Uterus (tissue), 2 donors: ENCODE measurements around the gene WWOX.

Experiments used
- CTCF ChIP-seq, 4 experiments: fragments of 200-600 bp in 2 of 4; fragments of 450-650 bp in 2 of 4; sonication (generic) in 2 of 4; IDR thresholded peaks; one replicate each; pipeline ENCODE4 v1.5.1; 2016 to 2019; ENCODE audit warnings: antibody characterized with exemption in 4 of 4, mild to moderate bottlenecking in 2 of 4, moderate library complexity in 1 of 4
- POLR2A ChIP-seq, 2 donors: fragments of 450-650 bp; IDR thresholded peaks; one replicate each; pipeline ENCODE4 v1.6.1; 2016; ENCODE audit warnings: antibody characterized with exemption in 2 of 2, mild to moderate bottlenecking in 1 of 2, moderate library complexity in 1 of 2

GRCh38 chr16:79154086-79154485 lies 1054.6 kb downstream of the WWOX start:
- TF ChIP-seq CTCF (IDR thresholded peaks at IDR 0.05) (no peak), POLR2A (IDR thresholded peaks at IDR 0.05) (no peak)
